ENCODE data around the gene ABCD1.

DNA sequence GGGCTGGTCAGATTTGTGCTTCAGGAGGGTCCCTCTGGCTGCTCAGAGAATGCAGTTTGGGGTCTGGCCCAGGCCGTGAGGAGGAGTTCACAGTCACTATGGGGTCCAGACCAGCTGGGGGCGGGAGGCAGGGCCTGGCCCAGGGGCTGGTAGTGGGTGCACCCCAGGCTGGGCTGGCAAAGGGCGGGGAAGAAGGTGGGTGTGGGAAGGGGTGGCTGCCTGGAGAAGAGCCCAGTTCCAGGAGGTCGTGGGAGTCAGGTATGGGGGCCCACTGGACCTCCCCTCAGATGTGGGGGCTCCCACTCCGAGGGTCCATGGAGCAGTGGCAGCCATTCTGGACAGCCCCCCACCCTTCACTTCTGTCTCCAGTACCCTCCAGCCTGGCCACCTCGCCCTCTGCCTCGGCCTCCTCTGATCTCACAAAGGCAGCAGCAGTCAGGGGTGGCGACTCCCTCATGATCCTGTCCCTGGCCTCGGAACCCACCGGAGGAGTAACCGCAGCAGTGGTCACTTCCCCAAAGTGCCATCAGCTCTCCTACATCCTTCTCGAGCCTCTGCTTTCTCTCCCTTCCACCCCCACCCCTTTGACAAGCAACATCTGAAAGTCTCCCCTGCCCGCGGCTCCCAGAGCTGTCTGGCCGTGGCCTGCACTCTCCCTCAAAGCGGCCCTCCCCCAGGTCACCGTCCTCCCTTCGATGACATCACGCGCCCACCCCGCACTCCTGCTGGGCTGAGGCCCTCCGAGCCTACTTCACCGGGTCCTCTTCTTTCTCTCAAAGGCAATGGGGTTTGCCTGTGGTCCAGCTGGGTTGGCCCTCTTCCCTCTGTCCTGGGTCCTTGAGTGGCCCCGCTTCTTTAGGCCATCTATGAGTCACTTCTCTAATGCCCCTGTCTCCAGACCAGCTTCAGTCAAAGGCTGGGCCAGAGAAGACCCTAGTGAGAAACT is 38.6 kb upstream of the ABCD1 start:
- TF ChIP-seq EZH2 (IDR thresholded peaks at IDR 0.05; ENCODE audit: borderline replicate concordance, low read length) (no peak), CTCF (IDR thresholded peaks at IDR 0.05; ENCODE audit: low read length) (no peak)

All from OCI-LY1 (cell line).